Rectal smooth muscle tissue (tissue), 1 donor: Measurements from ENCODE around the gene TMEM30B.
"Not testable (repeated sequence)": the region's sequence is repeated elsewhere in the genome, so short reads cannot be mapped to it uniquely, and the experiment has no call there.

Experiments used
- H3K27ac ChIP-seq: one replicate; pipeline ENCODE4 v1.7.0; 2013; ENCODE audit warnings: low read depth, low read length, inconsistent platforms
- H3K27me3 ChIP-seq: one replicate; pipeline ENCODE4 v1.7.0; 2013; ENCODE audit warnings: low read length; ENCODE audit not compliant: control insufficient read depth, insufficient read depth
- H3K36me3 ChIP-seq: one replicate; pipeline ENCODE4 v1.7.0; 2013; ENCODE audit warnings: low read length; ENCODE audit not compliant: control insufficient read depth, insufficient read depth
- H3K4me1 ChIP-seq: one replicate; pipeline ENCODE4 v1.7.0; 2013; ENCODE audit warnings: low read length; ENCODE audit not compliant: control insufficient read depth, insufficient read depth
- H3K4me3 ChIP-seq: one replicate; pipeline ENCODE4 v1.7.0; 2013; ENCODE audit warnings: low read length
- H3K9ac ChIP-seq: one replicate; pipeline ENCODE4 v1.7.0; 2013; ENCODE audit warnings: low read length

The TMEM30B gene

DNA sequence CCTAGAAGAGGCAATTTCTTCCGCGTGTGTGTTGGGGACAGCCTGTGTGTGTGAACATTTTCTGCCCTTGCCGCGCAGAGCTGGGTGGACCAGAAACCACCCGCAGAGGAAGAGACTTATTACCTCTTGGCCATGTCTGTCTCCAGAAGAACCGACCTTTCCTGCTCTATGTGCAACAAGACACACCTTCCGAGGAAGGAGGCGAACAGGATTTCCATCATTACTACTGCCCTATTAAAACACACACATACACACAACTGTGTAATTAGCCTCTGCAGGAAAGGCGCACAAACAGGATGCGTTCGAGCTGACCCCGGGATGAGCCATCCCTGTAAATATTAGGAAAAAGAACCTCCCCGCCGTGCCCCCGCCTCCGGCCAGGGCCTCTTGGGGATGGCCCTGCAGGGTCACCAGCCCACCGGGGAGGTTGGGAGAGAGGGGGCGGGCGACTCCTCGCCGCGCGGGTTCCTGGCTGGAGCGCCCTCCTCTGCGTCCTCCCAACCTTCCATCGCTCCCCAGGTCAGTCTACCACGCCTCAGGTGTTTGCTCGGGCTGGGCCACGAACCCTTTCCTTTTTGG lies 39.8 kb upstream of the TMEM30B start:
- H3K27me3 ChIP-seq, result peaks cover 5% of the 10 kb centered on the region
- no peak overlapping the region for H3K27ac ChIP-seq
- H3K4me1 ChIP-seq, result no peaks in the 10 kb centered on the region
- no peaks in the 10 kb centered on the region for H3K36me3 ChIP-seq
- H3K9ac ChIP-seq, result no peak overlapping the region
- H3K4me3 ChIP-seq, result peak overlapping the region; percentile 54

DNA sequence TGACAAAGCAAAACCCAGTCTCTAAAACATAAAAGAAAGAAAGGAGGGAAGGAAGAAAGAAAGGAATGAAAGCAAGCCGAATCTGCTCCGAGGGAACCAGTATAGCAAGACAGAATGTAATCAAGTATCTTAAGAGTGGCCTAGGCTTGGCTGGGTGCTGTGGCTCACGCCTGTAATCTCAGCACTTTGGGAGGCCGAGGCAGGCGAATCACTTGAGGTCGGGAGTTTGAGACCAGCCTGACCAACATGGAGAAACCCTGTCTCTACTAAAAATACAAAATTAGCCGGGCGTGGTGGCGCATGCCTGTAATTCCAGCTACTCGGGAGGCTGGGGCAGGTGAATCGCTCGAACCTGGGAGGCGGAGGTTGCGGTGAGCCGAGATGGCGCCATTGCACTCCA lies 39.0 kb upstream of the TMEM30B start:
- H3K27me3 ChIP-seq, result not testable (repeated sequence)

DNA sequence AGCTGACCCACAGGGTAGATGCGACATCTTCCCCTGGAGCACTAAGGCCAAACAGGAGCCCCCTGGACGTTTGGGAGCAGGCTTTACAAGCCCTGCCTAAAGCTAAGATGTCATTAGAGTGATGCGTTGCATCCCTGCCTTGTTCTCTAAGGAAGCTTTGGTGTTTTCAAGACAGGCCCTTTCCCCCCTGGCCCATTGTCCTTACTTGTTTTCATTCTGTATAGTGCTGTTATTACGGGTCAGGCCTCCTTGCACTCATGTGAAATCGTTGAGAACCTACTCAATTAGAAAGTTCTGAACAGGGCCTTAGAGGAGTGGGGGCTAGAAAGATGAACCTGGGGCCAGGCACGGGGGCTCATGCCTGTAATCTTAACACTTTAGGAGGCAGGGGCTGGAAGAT lies 38.6 kb upstream of the TMEM30B start:
- Histone ChIP-seq H3K4me3 (no peak overlapping the region), H3K9ac (no peak overlapping the region), H3K36me3 (no peaks in the 10 kb centered on the region), H3K27me3 (peaks cover 5% of the 10 kb centered on the region), H3K27ac (no peak overlapping the region), H3K4me1 (no peaks in the 10 kb centered on the region)

More for the DNA sequence above, 39.0 kb upstream of the TMEM30B start:
- not testable (repeated sequence) for H3K36me3 ChIP-seq, H3K4me1 ChIP-seq, H3K27ac ChIP-seq, H3K4me3 ChIP-seq, H3K9ac ChIP-seq

DNA sequence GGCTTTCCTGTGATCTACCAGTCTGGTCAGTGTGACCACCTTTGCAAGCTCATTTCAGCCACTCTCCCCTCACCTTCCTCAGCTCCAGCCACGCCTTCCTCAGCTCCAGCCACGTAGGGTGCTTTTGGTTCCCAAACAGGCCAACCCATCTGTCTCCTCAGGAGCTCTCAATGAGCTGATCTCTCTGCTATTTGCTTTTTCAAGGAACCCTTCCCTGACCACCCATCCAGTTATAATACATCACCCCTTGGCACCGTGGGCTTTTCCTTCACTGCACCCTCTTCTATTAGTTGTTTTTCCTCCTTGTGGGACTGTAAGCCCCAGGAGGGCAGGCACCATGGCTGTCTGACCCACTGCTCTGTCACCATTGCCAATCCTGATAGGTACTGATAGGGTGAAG lies 37.9 kb upstream of the TMEM30B start:
- Histone ChIP-seq H3K36me3 (no peaks in the 10 kb centered on the region), H3K27ac (no peak overlapping the region), H3K9ac (no peak overlapping the region), H3K4me3 (no peak overlapping the region), H3K27me3 (peaks cover 5% of the 10 kb centered on the region), H3K4me1 (no peaks in the 10 kb centered on the region)

DNA sequence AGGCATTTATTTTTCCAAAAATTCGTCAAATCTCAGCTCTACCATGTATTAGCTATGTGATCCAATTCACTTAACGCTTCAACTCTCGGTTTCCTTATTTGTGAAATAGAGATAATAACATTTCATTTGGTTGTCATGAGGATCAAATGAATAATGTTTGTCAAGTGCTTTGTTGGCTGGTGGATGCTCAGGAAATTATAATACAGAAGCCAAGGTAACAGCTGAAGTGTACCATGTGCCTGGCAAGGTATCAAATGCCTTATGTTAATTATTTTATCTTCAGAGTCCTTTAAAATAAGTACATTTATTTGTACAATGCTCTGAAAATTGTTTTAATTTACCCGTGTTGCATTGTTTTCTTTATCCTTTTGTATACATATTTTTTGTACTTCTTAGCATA lies 34.2 kb upstream of the TMEM30B start:
- Histone ChIP-seq H3K4me1 (no peaks in the 10 kb centered on the region), H3K36me3 (no peaks in the 10 kb centered on the region), H3K27ac (no peak overlapping the region), H3K4me3 (no peak overlapping the region), H3K9ac (no peak overlapping the region), H3K27me3 (peaks cover 3% of the 10 kb centered on the region)

DNA sequence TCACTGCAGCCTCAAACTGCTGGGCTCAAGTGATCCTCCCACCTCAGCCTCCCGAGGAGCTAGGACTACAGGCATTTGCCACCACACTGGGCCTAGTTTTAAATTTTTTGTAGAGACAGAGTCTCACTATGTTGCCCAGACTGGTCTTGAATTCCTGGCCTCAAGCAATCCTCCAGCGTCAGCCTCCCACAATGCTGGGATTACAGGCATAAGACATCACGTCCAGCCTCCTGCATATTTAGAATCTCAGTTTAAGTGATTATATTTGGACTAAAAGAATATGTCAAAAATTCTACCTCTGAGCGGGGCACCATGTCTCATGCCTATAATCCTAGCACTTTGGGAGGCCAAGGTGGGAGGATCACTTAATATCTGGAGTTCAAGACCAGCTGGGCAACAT lies 27.6 kb upstream of the TMEM30B start:
- H3K36me3 ChIP-seq, H3K4me3 ChIP-seq, H3K27me3 ChIP-seq, H3K9ac ChIP-seq, H3K27ac ChIP-seq, H3K4me1 ChIP-seq: not testable (repeated sequence)

DNA sequence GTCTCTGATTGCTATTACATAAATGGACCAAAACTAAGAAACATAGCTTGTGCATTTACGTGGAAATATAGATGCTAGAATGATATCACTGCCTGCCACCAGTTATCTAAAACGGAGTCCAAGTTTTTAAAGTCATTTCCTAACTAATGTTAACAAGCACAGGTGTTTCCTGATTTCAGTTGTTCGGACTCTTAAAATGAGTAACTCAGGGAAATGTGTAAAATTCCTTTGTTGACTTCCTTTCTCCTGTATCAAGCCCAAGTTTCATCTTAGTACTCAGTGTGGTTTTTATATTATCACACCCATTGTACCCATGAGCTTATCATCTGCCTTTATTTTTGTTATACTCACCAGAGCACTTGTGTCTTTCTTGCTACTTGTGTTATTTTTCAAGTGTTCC lies 27.1 kb upstream of the TMEM30B start:
- Histone ChIP-seq H3K9ac (no peak overlapping the region), H3K36me3 (no peaks in the 10 kb centered on the region)

DNA sequence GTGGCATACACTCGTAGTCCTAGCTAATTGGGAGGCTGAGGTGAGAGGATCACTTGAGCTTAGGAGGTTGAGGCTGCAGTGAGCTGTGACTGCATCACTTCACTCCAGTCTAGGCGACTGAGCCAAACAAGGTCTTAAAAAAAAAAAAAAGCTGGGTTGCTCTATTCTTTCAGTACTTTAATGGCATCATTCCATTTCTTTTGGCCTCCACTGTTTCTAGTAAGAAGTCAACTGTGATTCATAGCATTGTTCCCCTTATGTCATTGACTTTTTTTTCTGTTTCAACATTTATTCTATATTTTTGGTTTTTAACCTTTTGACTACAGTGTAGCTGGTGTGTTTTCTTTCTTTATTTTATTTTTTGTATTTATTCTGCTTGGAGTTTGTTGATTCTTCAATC lies 23.6 kb upstream of the TMEM30B start:
- no peak overlapping the region for H3K4me3 ChIP-seq
- H3K27me3 ChIP-seq, result no peaks in the 10 kb centered on the region
- H3K9ac ChIP-seq, result no peak overlapping the region
- H3K27ac ChIP-seq, result no peak overlapping the region
- H3K36me3 ChIP-seq, result no peaks in the 10 kb centered on the region
- no peaks in the 10 kb centered on the region for H3K4me1 ChIP-seq

More for the DNA sequence above, 27.1 kb upstream of the TMEM30B start:
- no peak overlapping the region for H3K4me3 ChIP-seq
- no peaks in the 10 kb centered on the region for H3K4me1 ChIP-seq
- H3K27ac ChIP-seq, result no peak overlapping the region
- no peaks in the 10 kb centered on the region for H3K27me3 ChIP-seq

DNA sequence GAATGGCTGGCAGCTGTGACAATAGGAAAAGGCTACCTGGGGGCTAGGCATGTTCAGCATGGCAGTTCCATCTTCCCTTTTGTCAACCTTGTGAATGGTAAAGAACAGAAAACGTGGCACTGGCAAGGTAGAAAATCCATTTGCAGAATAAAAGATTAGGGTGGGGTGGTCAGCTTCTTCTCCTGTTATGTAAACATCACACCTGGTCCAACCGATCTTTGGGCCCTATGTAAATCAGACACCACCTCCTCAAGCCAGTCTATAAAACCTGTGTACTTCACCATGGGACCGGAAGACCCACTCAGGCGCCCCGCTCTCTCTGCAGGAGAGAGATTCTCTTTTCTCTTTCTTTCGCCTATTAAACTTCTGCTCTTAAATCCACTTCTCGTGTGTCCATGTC lies 19.6 kb upstream of the TMEM30B start:
- Histone ChIP-seq H3K4me1 (no peaks in the 10 kb centered on the region), H3K4me3 (no peak overlapping the region), H3K27me3 (no peaks in the 10 kb centered on the region), H3K27ac (no peak overlapping the region), H3K9ac (no peak overlapping the region), H3K36me3 (no peaks in the 10 kb centered on the region)

DNA sequence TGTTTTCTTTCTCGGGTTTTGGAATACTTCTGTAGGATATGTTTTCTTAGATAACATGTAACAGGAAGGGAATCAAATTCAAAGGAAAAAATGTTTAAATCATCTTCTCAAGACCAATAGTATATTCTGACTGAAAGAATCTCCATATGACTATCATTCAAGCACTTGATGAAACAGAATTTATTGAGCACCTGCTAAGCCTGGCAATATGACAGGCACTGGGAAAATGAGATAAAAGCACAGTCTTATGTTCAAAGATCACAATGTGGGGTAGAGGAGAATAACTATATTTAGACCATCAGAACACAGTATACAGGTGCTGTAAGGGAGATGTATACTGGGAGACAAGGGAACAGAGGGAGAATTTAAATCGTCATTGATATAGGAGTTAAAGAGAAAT lies 19.1 kb upstream of the TMEM30B start:
- no peak overlapping the region for H3K27ac ChIP-seq
- no peak overlapping the region for H3K4me3 ChIP-seq
- H3K4me1 ChIP-seq, result no peaks in the 10 kb centered on the region
- H3K36me3 ChIP-seq, result no peaks in the 10 kb centered on the region
- no peaks in the 10 kb centered on the region for H3K27me3 ChIP-seq
- H3K9ac ChIP-seq, result no peak overlapping the region

DNA sequence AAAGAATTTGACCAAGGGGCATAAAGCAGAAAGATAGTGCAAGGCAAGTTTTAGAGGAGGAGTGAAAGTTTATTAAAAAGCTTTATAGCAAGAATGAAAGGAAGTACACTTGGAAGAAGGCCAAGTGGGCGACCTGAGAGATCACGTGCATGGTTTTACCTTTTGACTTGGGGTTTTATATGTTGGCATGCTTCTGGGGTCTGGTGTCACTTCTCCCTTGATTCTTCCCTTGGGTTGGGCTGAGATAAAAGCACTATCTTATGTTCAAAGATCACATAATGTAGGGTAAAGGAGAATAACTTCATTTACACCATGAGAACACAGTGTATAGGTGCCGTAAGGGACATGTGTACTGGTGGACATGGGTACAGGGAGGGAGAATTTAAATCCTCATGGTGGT lies 17.7 kb upstream of the TMEM30B start:
- no peaks in the 10 kb centered on the region for H3K4me1 ChIP-seq
- no peaks in the 10 kb centered on the region for H3K27me3 ChIP-seq
- H3K27ac ChIP-seq, result no peak overlapping the region
- no peak overlapping the region for H3K4me3 ChIP-seq
- H3K9ac ChIP-seq, result no peak overlapping the region
- H3K36me3 ChIP-seq, result no peaks in the 10 kb centered on the region

DNA sequence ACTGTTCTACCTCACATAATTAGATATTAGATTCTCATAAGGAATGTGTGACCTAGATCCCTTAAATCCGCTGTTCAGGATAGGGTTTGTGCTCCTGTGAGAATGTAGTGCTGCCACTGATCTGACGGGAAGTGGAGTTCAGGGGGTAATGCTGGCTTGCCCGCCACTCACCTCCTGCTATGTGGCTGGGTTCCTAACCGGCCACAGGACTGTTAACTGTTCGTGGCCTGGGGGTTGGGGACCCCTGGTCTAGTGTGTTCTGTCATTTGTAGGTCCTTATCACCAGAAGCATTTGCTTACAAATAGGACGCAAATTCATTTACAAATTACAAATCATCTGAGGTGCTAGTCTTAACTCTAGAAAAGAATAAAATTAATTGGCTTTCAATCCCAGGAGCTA lies 16.4 kb upstream of the TMEM30B start:
- H3K36me3 ChIP-seq, result no peaks in the 10 kb centered on the region
- no peaks in the 10 kb centered on the region for H3K4me1 ChIP-seq
- no peaks in the 10 kb centered on the region for H3K27me3 ChIP-seq
- H3K27ac ChIP-seq, result no peak overlapping the region
- no peak overlapping the region for H3K9ac ChIP-seq
- no peak overlapping the region for H3K4me3 ChIP-seq

DNA sequence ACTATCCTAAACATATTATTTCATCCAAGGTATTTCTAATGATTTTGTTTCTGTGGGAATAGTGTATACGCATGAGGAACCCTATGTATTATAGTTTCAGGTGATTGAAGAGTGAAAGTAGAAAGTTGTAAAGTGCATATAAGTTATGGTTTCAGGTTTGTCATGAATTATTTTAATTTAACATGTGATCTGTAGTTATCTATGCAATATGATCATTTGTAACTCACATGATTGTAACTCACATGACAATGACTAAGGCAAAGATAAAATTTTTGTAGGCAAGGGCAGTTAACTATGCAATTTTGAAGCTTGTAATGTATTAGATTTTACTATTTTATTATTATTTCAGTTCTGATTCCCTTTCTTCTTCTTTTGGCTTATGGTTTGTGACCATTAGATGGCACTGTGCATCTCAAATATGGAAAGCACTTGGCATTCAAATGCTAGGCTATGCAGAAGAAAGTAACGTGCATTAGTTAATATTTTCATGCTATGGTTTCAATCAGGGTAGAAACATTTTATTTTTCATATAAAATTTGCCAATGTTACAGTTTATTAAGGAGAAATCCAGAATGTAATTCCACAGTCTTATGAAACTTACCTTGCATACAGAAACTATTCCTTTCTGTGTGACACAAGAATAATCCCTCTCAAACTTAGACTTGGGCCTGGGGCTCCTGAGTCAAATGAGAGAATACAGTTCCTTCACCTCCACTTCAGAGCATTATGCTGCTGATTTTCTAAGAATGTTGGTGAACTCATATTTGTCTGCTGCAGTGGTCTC lies 15.8 kb upstream of the TMEM30B start:
- Histone ChIP-seq H3K9ac (no peak overlapping the region), H3K27me3 (no peaks in the 10 kb centered on the region), H3K36me3 (no peaks in the 10 kb centered on the region), H3K4me3 (no peak overlapping the region), H3K27ac (no peak overlapping the region), H3K4me1 (no peaks in the 10 kb centered on the region)
